Right lobe of liver (tissue), 6 donors: ENCODE results near the gene PRKCA. TPM values are rescaled to one million over a fixed set of nuclear protein-coding genes. Genes with fewer than 3 reads are reported as not detected.

Experiments
- ATAC-seq, 4 donors: fragments of 200-7000 bp; cut with Tn5 transposase; one replicate each; pipeline ENCODE4 v1.9.1; 2020; ENCODE audit warnings: mild to moderate bottlenecking in 4 of 4, moderate library complexity in 4 of 4
- DNase-seq, 3 donors: peaks; one replicate each; pipeline ENCODE4 v3.0.0-alpha.2; 2020
- H3K27ac ChIP-seq, 3 donors: fragments of 200-600 bp; one replicate each; pipeline ENCODE4 v1.8.0; 2022
- H3K27me3 ChIP-seq, 2 donors: fragments of 200-600 bp; one replicate each; pipeline ENCODE4 v1.8.0; 2022
- H3K36me3 ChIP-seq, 4 donors: fragments of 200-600 bp; sonication (generic) in 1 of 4; one replicate each; pipeline versions ENCODE4 v1.5.1 to v1.8.0; 2017 to 2022; ENCODE audit warnings: control low read depth in 1 of 4
- H3K4me1 ChIP-seq, 4 donors: fragments of 200-600 bp; sonication (generic) in 1 of 4; one replicate each; pipeline versions ENCODE4 v1.5.1 to v1.8.0; 2017 to 2022; ENCODE audit warnings: control low read depth in 1 of 4
- H3K4me3 ChIP-seq, 3 donors: fragments of 200-600 bp; one replicate each; pipeline ENCODE4 v1.8.0; 2022
- H3K9me3 ChIP-seq, 4 donors: fragments of 200-600 bp; sonication (generic) in 1 of 4; one replicate each; pipeline versions ENCODE4 v1.5.1 to v1.8.0; 2017 to 2022; ENCODE audit warnings: control low read depth in 1 of 4
- POLR2A ChIP-seq: fragments of 450-650 bp; IDR thresholded peaks from one replicate; pipeline ENCODE4 v1.6.1; 2017; ENCODE audit warnings: antibody characterized with exemption, mild to moderate bottlenecking
- WGBS: methylation state at CpG from one replicate; pipeline ENCODE4 v1.1.6; 2018; ENCODE audit warnings: low coverage, low lambda C conversion rate; ENCODE audit not compliant: insufficient coverage; ENCODE audit errors: missing lambda C conversion rate; 5-methylcytosine and 5-hydroxymethylcytosine counted together
- intact Hi-C, 2 donors: fragments of 100-400 bp; cut with DNase I; formaldehyde crosslinking; loops; one replicate each; pipeline versions ENCODE4 v1.11.2 to v1.14.1; 2022
- total RNA-seq, 6 experiments: library from RNA; depleted of rRNA in 2 of 6; stranded (reverse); fragments of >200 nt in 2 of 6; fragmentation: NEBNext Ultra II Directional in 3 of 6; extraction: Animal tissue kit (Norgen Biotek cat#: 25700) in 3 of 6; gene quantifications; one replicate each; pipeline versions ENCODE4 v1.1.0 to v1.2.4, GENCODE V29; 2016 to 2023
- TF ChIP-seq, protein P1 (sequence below), 4 donors: fragments of 200-600 bp in 3 of 4; fragments of 450-650 bp in 1 of 4; IDR thresholded peaks; one replicate each; pipeline versions ENCODE4 v1.5.1 to v1.8.0; 2016 to 2022; ENCODE audit warnings: antibody characterized with exemption in 4 of 4, mild to moderate bottlenecking in 2 of 4
- donor health status: DM: no; HTN: yes; CAD: no.
- donor health status: DM: no; HTN: no; CAD: no.
- donor health status: DM: no; HTN: no; CAD: no.
- donor health status: DM: no; HTN: yes; CAD: no.
- donor health status: DM: no; HTN: yes; CAD: no.

The PRKCA gene
- total RNA-seq, 6 experiments from 2014 or later, result 11.7 to 23.0 (median 18.7) TPM

DNA sequence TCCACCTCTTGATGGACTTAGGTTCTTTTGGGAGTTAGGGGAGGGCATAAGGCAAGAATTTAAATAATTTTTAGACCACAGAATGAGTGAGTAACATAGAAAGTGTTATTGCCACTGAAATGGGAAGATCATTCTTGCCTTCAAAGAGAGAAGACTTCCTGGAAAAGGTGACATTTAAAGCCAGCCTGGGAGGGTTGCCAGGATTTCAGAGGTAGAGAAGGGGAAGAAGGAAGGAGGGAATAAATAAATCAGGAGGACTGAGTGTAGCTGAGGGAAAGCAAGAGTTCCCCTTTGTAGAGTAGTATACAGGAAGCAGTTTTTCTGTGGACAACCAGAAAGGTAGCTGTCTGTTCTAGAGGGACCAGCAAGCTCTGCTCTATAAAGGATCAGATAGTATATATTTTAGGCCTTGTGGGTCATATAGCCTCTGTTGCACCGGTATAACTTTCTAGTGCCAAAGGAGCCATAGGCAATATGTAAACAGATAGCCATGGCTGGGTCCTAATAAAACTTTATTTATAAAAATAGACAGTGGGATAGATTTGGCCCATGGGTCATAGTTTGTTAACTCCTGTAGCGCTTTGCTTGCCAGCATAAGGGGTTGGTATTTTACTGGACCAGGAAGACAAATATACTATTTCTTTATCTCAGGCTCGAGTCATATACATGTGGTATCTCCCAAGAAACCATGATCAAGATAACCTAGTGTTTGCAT is 385.3 kb downstream of the PRKCA start:
- intact Hi-C loops, result no loop called here
- 69% methylated on average over 3 of the region's 3 CpGs for WGBS
- no peaks in the 10 kb centered on the region for H3K9me3 ChIP-seq
- TF ChIP-seq POLR2A, result no peak
- TF ChIP-seq, protein P1, sequence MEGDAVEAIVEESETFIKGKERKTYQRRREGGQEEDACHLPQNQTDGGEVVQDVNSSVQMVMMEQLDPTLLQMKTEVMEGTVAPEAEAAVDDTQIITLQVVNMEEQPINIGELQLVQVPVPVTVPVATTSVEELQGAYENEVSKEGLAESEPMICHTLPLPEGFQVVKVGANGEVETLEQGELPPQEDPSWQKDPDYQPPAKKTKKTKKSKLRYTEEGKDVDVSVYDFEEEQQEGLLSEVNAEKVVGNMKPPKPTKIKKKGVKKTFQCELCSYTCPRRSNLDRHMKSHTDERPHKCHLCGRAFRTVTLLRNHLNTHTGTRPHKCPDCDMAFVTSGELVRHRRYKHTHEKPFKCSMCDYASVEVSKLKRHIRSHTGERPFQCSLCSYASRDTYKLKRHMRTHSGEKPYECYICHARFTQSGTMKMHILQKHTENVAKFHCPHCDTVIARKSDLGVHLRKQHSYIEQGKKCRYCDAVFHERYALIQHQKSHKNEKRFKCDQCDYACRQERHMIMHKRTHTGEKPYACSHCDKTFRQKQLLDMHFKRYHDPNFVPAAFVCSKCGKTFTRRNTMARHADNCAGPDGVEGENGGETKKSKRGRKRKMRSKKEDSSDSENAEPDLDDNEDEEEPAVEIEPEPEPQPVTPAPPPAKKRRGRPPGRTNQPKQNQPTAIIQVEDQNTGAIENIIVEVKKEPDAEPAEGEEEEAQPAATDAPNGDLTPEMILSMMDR (IDR thresholded peaks at IDR 0.05), result no peak
- H3K4me1 ChIP-seq, result peaks cover 0 to 10% (median 4%) of the 10 kb centered on the region in 4 donors
- H3K27me3 ChIP-seq, result no peaks in the 10 kb centered on the region
- no peak for DNase-seq
- ATAC-seq, result no peak
- H3K4me3 ChIP-seq, result no peak overlapping the region
- peaks cover 0 to 15% (median 6%) of the 10 kb centered on the region in 4 donors for H3K36me3 ChIP-seq
- no peak overlapping the region for H3K27ac ChIP-seq

DNA sequence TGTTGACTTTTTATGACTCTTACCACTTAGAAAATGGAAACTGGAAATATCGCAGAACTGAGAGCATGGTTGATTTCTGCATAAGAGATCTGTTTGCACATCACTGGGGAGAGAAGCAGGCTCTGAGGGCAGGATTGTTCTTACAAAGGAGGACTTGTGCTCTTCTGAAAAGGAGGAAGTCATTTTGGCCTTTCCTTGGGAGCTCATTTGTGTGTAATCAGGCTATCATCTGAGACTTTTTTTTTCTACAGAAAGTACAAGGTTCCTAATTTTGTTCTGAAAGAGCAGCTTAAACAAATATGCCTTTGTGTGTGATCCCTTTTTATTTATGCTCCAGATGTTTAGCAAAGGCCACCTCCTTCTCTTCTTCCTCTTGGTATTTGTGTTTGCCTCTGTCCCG is 386.8 kb downstream of the PRKCA start:
- intact Hi-C loops, result no loop called here
- no peak for DNase-seq
- H3K27me3 ChIP-seq, result no peaks in the 10 kb centered on the region
- H3K4me3 ChIP-seq, result no peak overlapping the region
- 42% methylated on average over 2 of the region's 2 CpGs for WGBS
- no peak for ATAC-seq
- no peaks in the 10 kb centered on the region for H3K9me3 ChIP-seq
- TF ChIP-seq POLR2A, result no peak
- TF ChIP-seq, protein P1 (IDR thresholded peaks at IDR 0.05), result no peak
- peaks cover 0 to 19% (median 6%) of the 10 kb centered on the region in 4 donors for H3K36me3 ChIP-seq
- H3K4me1 ChIP-seq, result peaks cover 0 to 10% (median 4%) of the 10 kb centered on the region in 4 donors
- no peak overlapping the region for H3K27ac ChIP-seq

DNA sequence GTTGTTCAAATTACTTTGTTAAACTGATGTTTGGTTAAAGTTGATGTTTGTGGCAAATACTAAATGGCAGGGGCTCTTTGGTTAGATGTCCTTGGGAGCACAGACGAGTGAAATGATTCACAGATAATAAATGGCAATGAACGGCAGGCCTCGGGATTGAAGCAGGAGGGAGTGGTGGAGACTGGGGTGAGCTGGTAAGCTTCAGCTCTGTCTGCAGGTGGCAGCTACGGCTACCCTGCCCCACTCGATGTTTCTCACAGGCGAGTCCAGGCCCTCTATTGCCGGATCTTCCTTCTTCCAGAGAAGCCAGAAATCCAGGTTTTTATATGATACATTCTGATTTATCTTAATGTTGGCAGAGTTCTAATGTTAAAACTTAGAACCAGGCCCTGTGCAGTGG is 387.8 kb downstream of the PRKCA start:
- Histone ChIP-seq H3K27ac (no peak overlapping the region), H3K27me3 (no peaks in the 10 kb centered on the region), H3K9me3 (no peaks in the 10 kb centered on the region), H3K4me3 (no peak overlapping the region), H3K4me1 (peaks cover 0 to 10% (median 4%) of the 10 kb centered on the region in 4 donors), H3K36me3 (peaks cover 0 to 19% (median 6%) of the 10 kb centered on the region in 4 donors)
- ATAC-seq (no peak), DNase-seq (no peak)
- 74% methylated on average over 3 of the region's 7 CpGs for WGBS
- TF ChIP-seq POLR2A, result no peak
- TF ChIP-seq, protein P1 (IDR thresholded peaks at IDR 0.05), result no peak
- intact Hi-C loops, result no loop called here

DNA sequence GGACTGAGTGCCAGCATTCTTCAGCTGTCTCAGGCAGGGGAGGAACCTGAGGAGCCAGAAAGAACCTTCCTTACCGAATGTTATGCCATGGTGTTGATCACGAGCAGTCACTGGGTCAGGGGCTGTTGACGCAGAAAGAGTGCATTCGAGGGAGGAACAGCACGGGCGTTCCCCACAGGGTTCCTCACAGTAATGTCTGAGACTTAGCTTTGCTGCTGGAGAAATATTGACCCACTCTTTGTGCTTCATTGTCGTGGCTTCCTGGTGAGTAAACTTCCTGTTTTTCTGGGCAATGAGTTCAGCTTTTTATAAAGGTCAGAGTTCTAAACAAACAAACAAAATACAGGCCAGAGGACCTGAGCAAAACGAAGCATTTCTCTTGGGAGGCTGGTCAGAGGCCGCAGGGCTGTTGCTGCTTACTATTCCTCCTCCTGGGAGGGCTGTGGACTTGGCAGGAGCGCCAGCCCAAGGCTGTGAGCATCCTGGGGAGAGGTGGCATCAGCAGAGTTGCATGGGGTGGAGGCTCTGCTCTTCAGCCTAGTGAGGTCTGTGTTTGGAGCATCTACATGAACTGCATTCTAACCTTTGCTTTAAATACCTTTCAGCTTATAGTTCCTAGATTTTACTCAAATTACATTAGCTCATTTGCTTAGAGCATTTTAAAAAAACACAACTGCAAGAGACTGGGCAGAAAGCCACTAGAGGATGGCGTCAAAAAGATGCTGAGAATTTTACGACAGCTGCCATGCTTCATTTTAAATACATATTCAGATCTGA is 389.4 kb downstream of the PRKCA start:
- peak in 1 of 3 donors; percentile 52 for DNase-seq
- TF ChIP-seq, protein P1 (IDR thresholded peaks at IDR 0.05), result no peak
- TF ChIP-seq POLR2A, result no peak
- H3K4me1 ChIP-seq, result peaks cover 0 to 10% (median 4%) of the 10 kb centered on the region in 4 donors
- H3K27me3 ChIP-seq, result no peaks in the 10 kb centered on the region
- ATAC-seq, result peak; percentile 82 to 88 (median 82)
- peaks cover 0 to 19% (median 9%) of the 10 kb centered on the region in 4 donors for H3K36me3 ChIP-seq
- no peak overlapping the region for H3K4me3 ChIP-seq
- intact Hi-C loops, result no loop called here
- WGBS, result 39% methylated on average over 8 of the region's 12 CpGs
- no peaks in the 10 kb centered on the region for H3K9me3 ChIP-seq
- peak overlapping the region; percentile 33 to 45 (median 44) for H3K27ac ChIP-seq
